HCT116 (cell line): ENCODE measurements around the gene CDK2.

Experiments used
- CEBPB ChIP-seq: IDR thresholded peaks from 2 replicates; pipeline ENCODE4 v1.6.1; 2012; ENCODE audit warnings: low read depth
- EZH2 ChIP-seq: fragments of 200-600 bp; sonication (generic); IDR thresholded peaks from 2 replicates; pipeline ENCODE4 v1.6.1; 2017; ENCODE audit warnings: antibody characterized with exemption, mixed run types
- EZH2phosphoT487 ChIP-seq: fragments of 200-600 bp; IDR thresholded peaks from 2 replicates; pipeline ENCODE4 v1.6.1; 2018; ENCODE audit warnings: antibody characterized with exemption, borderline replicate concordance
- POLR2A ChIP-seq: IDR thresholded peaks from 2 replicates; pipeline ENCODE4 v1.7.0; 2011; ENCODE audit warnings: borderline replicate concordance; ENCODE audit not compliant: insufficient read depth, insufficient read length; ENCODE audit errors: extremely low read depth
- POLR2AphosphoS5 ChIP-seq: IDR thresholded peaks from 2 replicates; pipeline ENCODE4 v1.6.1; 2011; ENCODE audit warnings: mild to moderate bottlenecking, low read depth, low read length, moderate library complexity
- RAD21 ChIP-seq: IDR thresholded peaks from 2 replicates; pipeline ENCODE4 v1.6.1; 2012; ENCODE audit warnings: low read depth, mild to moderate bottlenecking
- SP1 ChIP-seq: IDR thresholded peaks from 2 replicates; pipeline ENCODE4 v1.6.1; 2012; ENCODE audit warnings: low read depth
- TCF7L2 ChIP-seq: IDR thresholded peaks from 2 replicates; pipeline ENCODE4 v1.7.0; 2011; ENCODE audit warnings: borderline replicate concordance, inconsistent platforms; ENCODE audit not compliant: insufficient read depth, insufficient read length; ENCODE audit errors: extremely low read depth
- YY1 ChIP-seq: IDR thresholded peaks from 2 replicates; pipeline ENCODE4 v1.6.1; 2011; ENCODE audit warnings: low read length, low read depth, moderate library complexity, mild to moderate bottlenecking; ENCODE audit not compliant: insufficient replicate concordance; ENCODE audit errors: extremely low read depth
- ZBTB33 ChIP-seq: IDR thresholded peaks from 2 replicates; pipeline ENCODE4 v1.6.1; 2011; ENCODE audit warnings: mild to moderate bottlenecking, low read length, moderate library complexity; ENCODE audit not compliant: insufficient replicate concordance; ENCODE audit errors: extremely low read depth
- ZFX ChIP-seq: fragments of 450-650 bp; IDR thresholded peaks from 2 replicates; pipeline ENCODE4 v1.6.1; 2017
- TF ChIP-seq, protein P1 (sequence below), 3 experiments: fragments of 200-600 bp in 1 of 3; sonication (generic) in 1 of 3; IDR thresholded peaks in 2 of 3; conservative IDR thresholded peaks in 1 of 3; 2 replicates each; pipeline ENCODE4 v1.5.1; 2012 to 2017; ENCODE audit warnings: low read depth in 2 of 3, low read length in 2 of 3, antibody characterized with exemption in 1 of 3, borderline replicate concordance in 1 of 3, control low read depth in 1 of 3, mild to moderate bottlenecking in 1 of 3, mixed read lengths in 1 of 3, mixed run types in 1 of 3, moderate library complexity in 1 of 3; ENCODE audit not compliant: insufficient read depth in 1 of 3
- TF ChIP-seq, protein P2 (sequence below): IDR thresholded peaks from 2 replicates; pipeline ENCODE4 v1.6.1; 2012; ENCODE audit warnings: low read depth
- TF ChIP-seq, protein P3 (sequence below): IDR thresholded peaks from 2 replicates; pipeline ENCODE4 v1.6.1; 2012

- TF ChIP-seq, protein P1, sequence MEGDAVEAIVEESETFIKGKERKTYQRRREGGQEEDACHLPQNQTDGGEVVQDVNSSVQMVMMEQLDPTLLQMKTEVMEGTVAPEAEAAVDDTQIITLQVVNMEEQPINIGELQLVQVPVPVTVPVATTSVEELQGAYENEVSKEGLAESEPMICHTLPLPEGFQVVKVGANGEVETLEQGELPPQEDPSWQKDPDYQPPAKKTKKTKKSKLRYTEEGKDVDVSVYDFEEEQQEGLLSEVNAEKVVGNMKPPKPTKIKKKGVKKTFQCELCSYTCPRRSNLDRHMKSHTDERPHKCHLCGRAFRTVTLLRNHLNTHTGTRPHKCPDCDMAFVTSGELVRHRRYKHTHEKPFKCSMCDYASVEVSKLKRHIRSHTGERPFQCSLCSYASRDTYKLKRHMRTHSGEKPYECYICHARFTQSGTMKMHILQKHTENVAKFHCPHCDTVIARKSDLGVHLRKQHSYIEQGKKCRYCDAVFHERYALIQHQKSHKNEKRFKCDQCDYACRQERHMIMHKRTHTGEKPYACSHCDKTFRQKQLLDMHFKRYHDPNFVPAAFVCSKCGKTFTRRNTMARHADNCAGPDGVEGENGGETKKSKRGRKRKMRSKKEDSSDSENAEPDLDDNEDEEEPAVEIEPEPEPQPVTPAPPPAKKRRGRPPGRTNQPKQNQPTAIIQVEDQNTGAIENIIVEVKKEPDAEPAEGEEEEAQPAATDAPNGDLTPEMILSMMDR (IDR thresholded peaks at IDR 0.05 in 2 of 3, conservative IDR thresholded peaks at IDR 0.05 in 1 of 3; ENCODE audit: borderline replicate concordance in 1 of 3, insufficient read depth in 1 of 3, low read depth in 2 of 3, low read length in 2 of 3) = no peak
- TF ChIP-seq SP1 = no peak
- no peak for TF ChIP-seq EZH2
- TF ChIP-seq POLR2A = no peak
- TF ChIP-seq ZFX = no peak
- TF ChIP-seq, protein P2, sequence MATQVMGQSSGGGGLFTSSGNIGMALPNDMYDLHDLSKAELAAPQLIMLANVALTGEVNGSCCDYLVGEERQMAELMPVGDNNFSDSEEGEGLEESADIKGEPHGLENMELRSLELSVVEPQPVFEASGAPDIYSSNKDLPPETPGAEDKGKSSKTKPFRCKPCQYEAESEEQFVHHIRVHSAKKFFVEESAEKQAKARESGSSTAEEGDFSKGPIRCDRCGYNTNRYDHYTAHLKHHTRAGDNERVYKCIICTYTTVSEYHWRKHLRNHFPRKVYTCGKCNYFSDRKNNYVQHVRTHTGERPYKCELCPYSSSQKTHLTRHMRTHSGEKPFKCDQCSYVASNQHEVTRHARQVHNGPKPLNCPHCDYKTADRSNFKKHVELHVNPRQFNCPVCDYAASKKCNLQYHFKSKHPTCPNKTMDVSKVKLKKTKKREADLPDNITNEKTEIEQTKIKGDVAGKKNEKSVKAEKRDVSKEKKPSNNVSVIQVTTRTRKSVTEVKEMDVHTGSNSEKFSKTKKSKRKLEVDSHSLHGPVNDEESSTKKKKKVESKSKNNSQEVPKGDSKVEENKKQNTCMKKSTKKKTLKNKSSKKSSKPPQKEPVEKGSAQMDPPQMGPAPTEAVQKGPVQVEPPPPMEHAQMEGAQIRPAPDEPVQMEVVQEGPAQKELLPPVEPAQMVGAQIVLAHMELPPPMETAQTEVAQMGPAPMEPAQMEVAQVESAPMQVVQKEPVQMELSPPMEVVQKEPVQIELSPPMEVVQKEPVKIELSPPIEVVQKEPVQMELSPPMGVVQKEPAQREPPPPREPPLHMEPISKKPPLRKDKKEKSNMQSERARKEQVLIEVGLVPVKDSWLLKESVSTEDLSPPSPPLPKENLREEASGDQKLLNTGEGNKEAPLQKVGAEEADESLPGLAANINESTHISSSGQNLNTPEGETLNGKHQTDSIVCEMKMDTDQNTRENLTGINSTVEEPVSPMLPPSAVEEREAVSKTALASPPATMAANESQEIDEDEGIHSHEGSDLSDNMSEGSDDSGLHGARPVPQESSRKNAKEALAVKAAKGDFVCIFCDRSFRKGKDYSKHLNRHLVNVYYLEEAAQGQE = no peak
- no peak for TF ChIP-seq CEBPB
- no peak for TF ChIP-seq POLR2AphosphoS5
- TF ChIP-seq TCF7L2 = no peak
- TF ChIP-seq EZH2phosphoT487 = no peak
- no peak for TF ChIP-seq RAD21
- TF ChIP-seq, protein P3, sequence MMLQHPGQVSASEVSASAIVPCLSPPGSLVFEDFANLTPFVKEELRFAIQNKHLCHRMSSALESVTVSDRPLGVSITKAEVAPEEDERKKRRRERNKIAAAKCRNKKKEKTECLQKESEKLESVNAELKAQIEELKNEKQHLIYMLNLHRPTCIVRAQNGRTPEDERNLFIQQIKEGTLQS = no peak
- no peak for TF ChIP-seq YY1
- no peak for TF ChIP-seq ZBTB33
Measured at GRCh38 chr12:55937981-55938380, 28.6 kb upstream of the CDK2 start.
